Fibroblast of the aortic adventitia (primary cell): ENCODE measurements around the gene CORIN. TPM values are rescaled to one million over a fixed set of nuclear protein-coding genes. Genes with fewer than 3 reads are reported as not detected.
"Not testable (repeated sequence)": the region's sequence is repeated elsewhere in the genome, so short reads cannot be mapped to it uniquely, and the experiment has no call there.

Source experiments
- DNase-seq: peaks from one replicate; pipeline ENCODE4 v3.0.0-alpha.2; 2010; ENCODE audit warnings: low read depth
- H3K4me3 ChIP-seq: 2 replicates; pipeline ENCODE4 v1.5.1; 2011; ENCODE audit warnings: low read depth, mild to moderate bottlenecking, control low read depth, low read length, moderate library complexity
- total RNA-seq: library from RNA; depleted of rRNA; stranded (reverse); fragments of >200 nt; gene quantifications from 2 replicates; pipeline ENCODE4 v1.2.3, GENCODE V29; 2012; ENCODE audit warnings: low replicate concordance
- TF ChIP-seq, protein P1 (sequence below): IDR thresholded peaks from 2 replicates; pipeline ENCODE4 v1.5.1; 2011; ENCODE audit warnings: mild to moderate bottlenecking, low read length, control low read depth, inconsistent platforms; ENCODE audit not compliant: insufficient read depth

The CORIN gene
- total RNA-seq, 1 donor = under 0.01 TPM

DNA sequence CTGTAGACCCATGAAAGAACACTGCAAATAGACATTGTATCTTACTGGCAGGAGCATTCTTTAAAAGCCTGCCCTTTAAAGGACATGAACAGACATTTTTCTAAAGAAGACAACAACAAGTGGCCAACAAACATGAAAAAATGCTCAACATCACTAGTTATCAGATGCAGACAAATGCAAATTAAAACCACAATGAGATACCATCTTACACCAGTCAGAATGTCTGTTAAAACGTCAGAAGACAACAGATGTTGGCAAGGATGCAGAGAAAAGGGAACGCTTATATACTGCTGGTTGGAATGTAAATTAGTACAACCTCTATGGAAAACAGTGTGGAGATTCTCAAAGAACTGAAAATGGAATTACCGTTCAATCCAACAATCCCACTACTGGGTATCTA lies 275.6 kb downstream of the CORIN start:
- TF ChIP-seq, protein P1, sequence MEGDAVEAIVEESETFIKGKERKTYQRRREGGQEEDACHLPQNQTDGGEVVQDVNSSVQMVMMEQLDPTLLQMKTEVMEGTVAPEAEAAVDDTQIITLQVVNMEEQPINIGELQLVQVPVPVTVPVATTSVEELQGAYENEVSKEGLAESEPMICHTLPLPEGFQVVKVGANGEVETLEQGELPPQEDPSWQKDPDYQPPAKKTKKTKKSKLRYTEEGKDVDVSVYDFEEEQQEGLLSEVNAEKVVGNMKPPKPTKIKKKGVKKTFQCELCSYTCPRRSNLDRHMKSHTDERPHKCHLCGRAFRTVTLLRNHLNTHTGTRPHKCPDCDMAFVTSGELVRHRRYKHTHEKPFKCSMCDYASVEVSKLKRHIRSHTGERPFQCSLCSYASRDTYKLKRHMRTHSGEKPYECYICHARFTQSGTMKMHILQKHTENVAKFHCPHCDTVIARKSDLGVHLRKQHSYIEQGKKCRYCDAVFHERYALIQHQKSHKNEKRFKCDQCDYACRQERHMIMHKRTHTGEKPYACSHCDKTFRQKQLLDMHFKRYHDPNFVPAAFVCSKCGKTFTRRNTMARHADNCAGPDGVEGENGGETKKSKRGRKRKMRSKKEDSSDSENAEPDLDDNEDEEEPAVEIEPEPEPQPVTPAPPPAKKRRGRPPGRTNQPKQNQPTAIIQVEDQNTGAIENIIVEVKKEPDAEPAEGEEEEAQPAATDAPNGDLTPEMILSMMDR = no peak
- no peak overlapping the region for H3K4me3 ChIP-seq
- no peak for DNase-seq

DNA sequence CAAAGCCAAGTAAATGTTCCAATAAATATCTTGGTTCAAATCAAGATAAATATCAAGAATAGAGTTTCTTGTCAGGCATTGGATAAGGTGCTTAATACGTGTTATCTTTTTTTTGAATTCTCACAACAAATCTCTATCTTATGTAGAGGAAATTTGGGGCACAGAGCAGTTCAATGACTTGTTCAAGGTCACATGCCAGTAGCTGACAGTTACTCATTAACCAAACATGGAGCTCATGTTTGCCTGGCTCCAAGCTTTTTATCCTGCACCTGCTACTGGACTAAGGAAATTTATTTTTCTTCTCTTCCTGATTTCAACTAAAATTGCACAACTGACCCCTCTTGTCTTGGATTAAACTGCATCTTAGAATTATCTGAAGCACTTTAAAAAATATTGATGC lies 276.5 kb downstream of the CORIN start:
- no peak for DNase-seq
- H3K4me3 ChIP-seq = no peak overlapping the region
- TF ChIP-seq, protein P1 = no peak

DNA sequence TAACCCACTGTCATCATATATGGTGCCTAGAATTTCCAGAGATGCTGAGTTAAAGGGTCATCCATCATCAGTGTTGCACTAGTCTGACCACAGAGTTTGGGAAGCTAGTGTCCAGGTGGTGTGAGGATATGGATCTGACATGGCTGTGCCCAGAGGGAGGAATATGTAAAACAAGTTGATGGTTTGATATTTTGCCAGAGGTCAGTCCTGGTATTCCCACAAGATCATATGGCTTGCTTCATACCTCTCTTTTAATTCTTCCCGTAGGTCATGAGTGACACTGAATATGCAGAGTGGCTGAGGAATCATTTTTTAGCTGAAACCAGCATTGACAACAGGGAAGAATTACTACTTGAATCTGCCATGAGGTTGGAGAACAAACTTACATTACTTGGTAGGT lies 277.2 kb downstream of the CORIN start:
- DNase-seq = no peak
- H3K4me3 ChIP-seq = no peak overlapping the region
- TF ChIP-seq, protein P1 = no peak

DNA sequence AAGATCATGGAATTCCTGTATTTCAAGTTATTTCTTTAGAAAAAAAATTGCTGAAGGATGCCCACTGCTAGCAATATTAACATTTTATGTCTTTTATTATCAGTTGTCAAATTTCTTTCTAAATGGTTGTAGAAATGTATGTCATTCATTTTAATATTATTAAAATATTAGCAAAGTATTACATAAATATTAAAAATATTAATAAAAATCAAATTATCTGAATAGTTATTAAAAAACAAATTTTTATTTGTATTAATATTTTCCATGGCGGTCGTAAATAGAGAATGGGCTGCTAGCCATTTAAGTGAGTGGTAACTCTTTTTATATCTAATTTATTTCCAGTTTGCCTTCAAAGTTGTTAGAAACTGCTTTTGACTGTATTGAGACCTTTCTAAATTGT lies 280.6 kb downstream of the CORIN start:
- DNase-seq = no peak
- TF ChIP-seq, protein P1 = no peak
- H3K4me3 ChIP-seq = no peak overlapping the region

DNA sequence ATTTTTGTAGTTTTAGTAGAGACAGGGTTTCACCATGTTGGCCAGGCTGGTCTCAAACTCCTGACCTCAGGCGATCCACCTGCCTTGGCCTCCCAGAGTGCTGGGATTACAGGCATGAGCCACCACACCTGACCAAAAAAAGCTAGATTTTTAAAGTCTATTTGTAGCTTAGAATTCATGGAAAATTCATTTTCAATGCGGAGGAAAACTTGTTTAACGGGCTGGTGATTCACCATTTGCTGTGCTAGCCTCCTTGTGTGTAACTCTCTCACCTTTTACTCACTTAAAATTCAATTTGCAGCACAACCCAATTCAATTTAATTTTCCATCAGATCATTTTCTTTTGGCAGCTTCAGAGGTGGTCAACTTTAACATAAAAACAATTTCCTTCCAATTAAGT lies 281.9 kb downstream of the CORIN start:
- H3K4me3 ChIP-seq = not testable (repeated sequence)

DNA sequence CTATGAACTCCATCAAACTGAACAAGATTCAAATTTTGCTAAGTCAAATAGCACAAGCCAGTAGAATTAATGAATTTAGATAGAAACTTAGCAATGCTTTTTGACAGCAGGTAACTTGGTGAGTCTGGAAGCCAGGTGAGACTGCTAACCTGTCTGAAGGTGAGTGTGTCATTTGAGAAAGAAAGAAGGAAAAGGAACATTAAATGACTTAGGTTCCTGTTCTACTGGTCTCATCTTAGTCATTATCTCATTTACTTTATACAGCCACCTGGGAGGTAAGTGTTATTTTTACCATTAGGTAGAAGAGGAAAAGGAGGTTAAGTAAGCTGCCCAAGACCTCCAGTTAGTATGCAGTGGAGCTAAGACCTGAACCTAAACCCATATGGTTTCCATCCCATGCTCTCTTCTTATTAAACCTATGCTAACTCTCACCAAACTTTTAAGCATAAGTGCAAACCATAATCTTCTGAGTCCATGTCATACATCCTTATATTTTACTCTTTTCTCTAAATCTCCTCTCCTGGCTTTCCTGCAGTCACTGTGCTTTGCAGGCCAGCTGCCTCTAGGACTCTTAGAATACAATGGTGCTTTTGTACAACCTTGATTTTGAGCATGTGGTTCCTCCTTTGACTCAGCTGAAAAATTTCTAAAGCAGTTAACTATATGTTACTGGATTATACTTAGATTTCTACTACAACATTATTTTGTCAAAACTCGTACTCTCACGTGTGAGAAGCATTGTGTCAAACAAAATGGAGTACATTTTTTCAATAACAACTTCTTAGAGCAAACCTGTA lies 284.3 kb downstream of the CORIN start:
- H3K4me3 ChIP-seq = no peak overlapping the region
- TF ChIP-seq, protein P1 = no peak
- no peak for DNase-seq

More for the DNA sequence above, 281.9 kb downstream of the CORIN start:
- not testable (repeated sequence) for DNase-seq

DNA sequence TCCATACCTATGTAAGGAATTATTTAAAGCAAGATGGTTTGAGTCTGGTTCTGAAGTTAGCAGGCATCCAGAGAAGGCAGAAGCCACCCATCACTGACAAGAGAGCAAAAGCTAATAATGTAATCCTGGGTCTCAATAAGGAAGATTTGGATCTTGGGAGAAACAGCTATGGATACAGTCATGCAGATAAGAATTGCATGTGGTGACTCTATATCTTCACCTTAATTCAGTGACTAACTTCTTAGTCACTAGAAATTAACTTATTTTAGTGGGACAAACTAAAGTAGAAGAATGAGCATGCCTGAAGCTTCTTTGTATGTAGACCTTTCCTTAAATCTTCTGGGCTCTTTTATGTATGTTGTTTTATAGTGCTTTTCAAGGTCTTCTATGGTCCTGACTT lies 286.2 kb downstream of the CORIN start:
- TF ChIP-seq, protein P1 = no peak
- no peak overlapping the region for H3K4me3 ChIP-seq
- peak; percentile 78 for DNase-seq
